ENCODE measurements around the gene FOXL3. TPM values are rescaled to one million over a fixed set of nuclear protein-coding genes. Genes with fewer than 3 reads are reported as not detected.
"Not testable (repeated sequence)": the region's sequence is repeated elsewhere in the genome, so short reads cannot be mapped to it uniquely, and the experiment has no call there.

Gene FOXL3
- total RNA-seq, 1 experiment from 2014 or later: not detected

GRCh38 chr7:335358-336148, 45.6 kb downstream of the FOXL3 start:
- no peaks in the 10 kb centered on the region for H3K36me3 ChIP-seq
- H3K9me3 ChIP-seq (replicated peaks): no peaks in the 10 kb centered on the region
- H3K27me3 ChIP-seq: no peaks in the 10 kb centered on the region
- no peak overlapping the region for H3K4me3 ChIP-seq
- H3K4me1 ChIP-seq: no peaks in the 10 kb centered on the region
- DNase-seq: no peak
- no peak overlapping the region for H3K27ac ChIP-seq

GRCh38 chr7:336149-336533, 46.2 kb downstream of the FOXL3 start:
- not testable (repeated sequence) for H3K36me3 ChIP-seq; DNase-seq; H3K27ac ChIP-seq; H3K9me3 ChIP-seq (replicated peaks); H3K27me3 ChIP-seq; H3K4me1 ChIP-seq; H3K4me3 ChIP-seq

- H3K27ac ChIP-seq: no peak overlapping the region
- no peaks in the 10 kb centered on the region for H3K9me3 ChIP-seq (replicated peaks)
- H3K27me3 ChIP-seq: no peaks in the 10 kb centered on the region
- H3K4me3 ChIP-seq: no peak overlapping the region
- no peaks in the 10 kb centered on the region for H3K4me1 ChIP-seq
- no peaks in the 10 kb centered on the region for H3K36me3 ChIP-seq
- no peak for DNase-seq
Observed at GRCh38 chr7:336810-337566, 47.0 kb downstream of the FOXL3 start.

- Histone ChIP-seq H3K4me3 (no peak overlapping the region), H3K36me3 (no peaks in the 10 kb centered on the region), H3K4me1 (no peaks in the 10 kb centered on the region), H3K9me3 (replicated peaks) (no peaks in the 10 kb centered on the region), H3K27me3 (no peaks in the 10 kb centered on the region), H3K27ac (no peak overlapping the region)
- no peak for DNase-seq
Observed at GRCh38 chr7:337567-337951, 47.6 kb downstream of the FOXL3 start.

GRCh38 chr7:338295-339061, 48.5 kb downstream of the FOXL3 start:
- H3K4me3 ChIP-seq: no peak overlapping the region
- DNase-seq: no peak
- no peak overlapping the region for H3K27ac ChIP-seq
- no peaks in the 10 kb centered on the region for H3K4me1 ChIP-seq
- H3K36me3 ChIP-seq: no peaks in the 10 kb centered on the region
- no peaks in the 10 kb centered on the region for H3K27me3 ChIP-seq
- H3K9me3 ChIP-seq (replicated peaks): no peaks in the 10 kb centered on the region

GRCh38 chr7:339062-339342, 49.0 kb downstream of the FOXL3 start:
- H3K4me3 ChIP-seq: no peak overlapping the region
- DNase-seq: no peak
- H3K27ac ChIP-seq: no peak overlapping the region

GRCh38 chr7:339696-340095, 49.7 kb downstream of the FOXL3 start:
- H3K27me3 ChIP-seq: no peaks in the 10 kb centered on the region
- H3K4me1 ChIP-seq: no peaks in the 10 kb centered on the region
- no peaks in the 10 kb centered on the region for H3K9me3 ChIP-seq (replicated peaks)
- no peaks in the 10 kb centered on the region for H3K36me3 ChIP-seq
- no peak overlapping the region for H3K27ac ChIP-seq
- H3K4me3 ChIP-seq: no peak overlapping the region
- DNase-seq: no peak

More at GRCh38 chr7:339062-339342, 49.0 kb downstream of the FOXL3 start:
- Histone ChIP-seq H3K4me1 (no peaks in the 10 kb centered on the region), H3K27me3 (no peaks in the 10 kb centered on the region), H3K36me3 (no peaks in the 10 kb centered on the region), H3K9me3 (replicated peaks) (no peaks in the 10 kb centered on the region)

GRCh38 chr7:340200-340937, 50.4 kb downstream of the FOXL3 start:
- Histone ChIP-seq H3K4me1 (no peaks in the 10 kb centered on the region), H3K36me3 (no peaks in the 10 kb centered on the region), H3K27ac (no peak overlapping the region), H3K4me3 (no peak overlapping the region), H3K27me3 (no peaks in the 10 kb centered on the region), H3K9me3 (replicated peaks) (no peaks in the 10 kb centered on the region)
- DNase-seq: no peak

Other genes with a start within 250 kb of the FOXL3 start
- gene FAM20C, start 97.6 kb upstream of the FOXL3 start, total RNA-seq (2014; rRNA removed; shearing (Covaris generic)): 6.1 and 7.0 TPM in 2 replicates
- gene PDGFA, start 229.7 kb downstream of the FOXL3 start, total RNA-seq (2014; rRNA removed; shearing (Covaris generic)): 26.9 and 31.6 TPM in 2 replicates